Subcutaneous adipose tissue (tissue), 4 donors: ENCODE data around the gene UBXN6. TPM values are rescaled to one million over a fixed set of nuclear protein-coding genes. Genes with fewer than 3 reads are reported as not detected.

ENCODE experiments used
- CTCF ChIP-seq: fragments of 450-650 bp; IDR thresholded peaks from one replicate; pipeline ENCODE4 v1.5.1; 2016; ENCODE audit warnings: low read depth, mild to moderate bottlenecking, control low read depth, antibody characterized with exemption, moderate library complexity
- small RNA-seq: library from RNA; depleted of rRNA; stranded (forward); fragments of <200 nt; gene quantifications from one replicate; pipeline ENCODE3, GENCODE V24; 2016
- total RNA-seq, 4 donors: library from RNA; depleted of rRNA; stranded (reverse); fragments of >200 nt; gene quantifications; one replicate each; pipeline ENCODE4 v1.1.0, GENCODE V29; 2016

Gene UBXN6
- total RNA-seq, 4 donors from 2014 or later = 85.0 to 149 (median 102) TPM

GRCh38 chr19:4403005-4403761 is 54.4 kb downstream of the UBXN6 start:
- no peak for TF ChIP-seq CTCF

GRCh38 chr19:4402171-4403004 is 55.2 kb downstream of the UBXN6 start, which contains the start of gene CHAF1A:
CHAF1A (plus strand) TSS chr19:4402640; CDS start chr19:4402763, 123 bp downstream.
- TF ChIP-seq CTCF = no peak

- no peak for TF ChIP-seq CTCF
Observed at GRCh38 chr19:4401769-4402170, 55.8 kb downstream of the UBXN6 start.

- TF ChIP-seq CTCF = no peak
Observed at GRCh38 chr19:4400135-4400936, 57.3 kb downstream of the UBXN6 start, which contains the start of gene SH3GL1. SH3GL1 (minus strand) TSS chr19:4400547; CDS start chr19:4400368, 179 bp downstream.

- TF ChIP-seq CTCF = no peak
Observed at GRCh38 chr19:4399812-4400134, 57.8 kb downstream of the UBXN6 start.

GRCh38 chr19:4396949-4397783 is 60.4 kb downstream of the UBXN6 start:
- TF ChIP-seq CTCF = no peak

Small RNAs within 50 kb of the gene (small RNA-seq; reads per million reads assigned to genes)
- not detected for gene MIR4746

Other genes with a start within 250 kb of the UBXN6 start
- gene EBI3, start 228.3 kb downstream of the UBXN6 start, total RNA-seq = 10 to 100 TPM in 1 of 4 donors, 1 to 10 TPM in 3; 2.0 to 20.7 (median 8.0) TPM
- 10 to 100 TPM; 10.7 to 21.5 (median 17.5) TPM for gene YJU2, start 210.7 kb downstream of the UBXN6 start, total RNA-seq
- gene SHD, start 178.5 kb downstream of the UBXN6 start, total RNA-seq = not detected
- under 1 TPM in 1 of 4 donors, not detected in 3; 0.34 TPM for gene TMIGD2, start 155.4 kb downstream of the UBXN6 start, total RNA-seq
- not detected for gene FSD1, start 153.2 kb downstream of the UBXN6 start, total RNA-seq
- gene STAP2, start 119.0 kb downstream of the UBXN6 start, total RNA-seq = 1 to 10 TPM; 1.5 to 2.9 (median 1.8) TPM
- 10 to 100 TPM in 1 of 4 donors, 1 to 10 TPM in 3; 3.8 to 13.2 (median 8.4) TPM for gene MPND, start 114.2 kb downstream of the UBXN6 start, total RNA-seq
- gene SH3GL1, start 57.2 kb downstream of the UBXN6 start, total RNA-seq = 10 to 100 TPM; 28.7 to 43.9 (median 36.4) TPM
- 10 to 100 TPM in 1 of 4 donors, 1 to 10 TPM in 3; 4.8 to 13.0 (median 6.3) TPM for gene CHAF1A, start 55.2 kb downstream of the UBXN6 start, total RNA-seq
- 10 to 100 TPM; 15.5 to 39.7 (median 26.9) TPM for gene HDGFL2, start 14.5 kb upstream of the UBXN6 start, total RNA-seq
- gene PLIN4, start 60.7 kb upstream of the UBXN6 start, total RNA-seq = 1,000 to 10,000 TPM in 1 of 4 donors, 100 to 1,000 TPM in 3; 519 to 1,574 (median 929) TPM
- 100 to 1,000 TPM in 1 of 4 donors, 10 to 100 TPM in 3; 23.8 to 153 (median 32.8) TPM for gene PLIN5, start 77.4 kb upstream of the UBXN6 start, total RNA-seq
- gene LRG1, start 82.2 kb upstream of the UBXN6 start, total RNA-seq = 1 to 10 TPM in 3 of 4 donors, under 1 TPM in 1; 0.65 to 2.0 (median 1.3) TPM
- gene SEMA6B, start 101.9 kb upstream of the UBXN6 start, total RNA-seq = 10 to 100 TPM in 1 of 4 donors, 1 to 10 TPM in 3; 2.6 to 12.8 (median 5.2) TPM
- gene TNFAIP8L1, start 181.7 kb upstream of the UBXN6 start, total RNA-seq = 1 to 10 TPM; 1.5 to 7.0 (median 2.1) TPM
- gene MYDGF, start 212.5 kb upstream of the UBXN6 start, total RNA-seq = 10 to 100 TPM; 32.4 to 45.6 (median 35.4) TPM